Measurements from ENCODE around the gene SH3RF3. TPM values are rescaled to one million over a fixed set of nuclear protein-coding genes. Genes with fewer than 3 reads are reported as not detected.

Gene SH3RF3
- total RNA-seq, 2 donors from 2014 or later = 1.3 to 5.6 TPM

- Histone ChIP-seq H3K36me3 (replicated peaks in 1 of 2; ENCODE audit: insufficient read depth in 1 of 2, low read depth in 2 of 2) (no peaks in the 10 kb centered on the region), H3K27ac (no peak overlapping the region), H3K4me3 (no peak overlapping the region), H3K27me3 (no peaks in the 10 kb centered on the region), H3K4me1 (no peaks in the 10 kb centered on the region), H3K9me3 (no peaks in the 10 kb centered on the region)
- ATAC-seq (no peak), DNase-seq (no peak)
- TF ChIP-seq CTCF (IDR thresholded peaks at IDR 0.05) (no peak), POLR2A (IDR thresholded peaks at IDR 0.05) (no peak)
- intact Hi-C loops (cut with DNase I) = no loop called here
- 80 to 82% methylated on average over 15 of the region's 15 CpGs for WGBS, 2 donors
These were observed 324.5 kb downstream of the SH3RF3 start for GRCh38 chr2:109453371-109453995.

GRCh38 chr2:109454304-109454703 is 325.3 kb downstream of the SH3RF3 start:
- no peak for DNase-seq
- H3K27ac ChIP-seq = no peak overlapping the region
- no peak overlapping the region for H3K4me3 ChIP-seq
- intact Hi-C loops (cut with DNase I) = no loop called here
- no peaks in the 10 kb centered on the region for H3K4me1 ChIP-seq
- no peaks in the 10 kb centered on the region for H3K27me3 ChIP-seq
- ATAC-seq = no peak
- no peaks in the 10 kb centered on the region for H3K36me3 ChIP-seq (replicated peaks in 1 of 2; ENCODE audit: insufficient read depth in 1 of 2, low read depth in 2 of 2)
- no peak for TF ChIP-seq POLR2A (IDR thresholded peaks at IDR 0.05)
- TF ChIP-seq CTCF (IDR thresholded peaks at IDR 0.05) = no peak
- WGBS, 2 donors = 80 to 85% methylated on average over 1 to 6 of the region's 6 CpGs
- no peaks in the 10 kb centered on the region for H3K9me3 ChIP-seq

- H3K36me3 ChIP-seq (replicated peaks in 1 of 2; ENCODE audit: insufficient read depth in 1 of 2, low read depth in 2 of 2) = no peaks in the 10 kb centered on the region
- no peaks in the 10 kb centered on the region for H3K27me3 ChIP-seq
- no peak for ATAC-seq
- TF ChIP-seq CTCF (IDR thresholded peaks at IDR 0.05) = no peak
- TF ChIP-seq POLR2A (IDR thresholded peaks at IDR 0.05) = no peak
- H3K4me3 ChIP-seq = no peak overlapping the region
- WGBS, 2 donors = 71 to 81% methylated on average over 7 of the region's 7 CpGs
- no peak overlapping the region for H3K27ac ChIP-seq
- intact Hi-C loops (cut with DNase I) = no loop called here
- no peaks in the 10 kb centered on the region for H3K4me1 ChIP-seq
- no peaks in the 10 kb centered on the region for H3K9me3 ChIP-seq
- no peak for DNase-seq
These were observed 325.9 kb downstream of the SH3RF3 start for GRCh38 chr2:109454765-109455394.

GRCh38 chr2:109455731-109456691 is 327.0 kb downstream of the SH3RF3 start:
- Histone ChIP-seq H3K36me3 (replicated peaks in 1 of 2; ENCODE audit: insufficient read depth in 1 of 2, low read depth in 2 of 2) (no peaks in the 10 kb centered on the region), H3K4me1 (no peaks in the 10 kb centered on the region), H3K9me3 (no peaks in the 10 kb centered on the region), H3K4me3 (no peak overlapping the region), H3K27ac (no peak overlapping the region), H3K27me3 (no peaks in the 10 kb centered on the region)
- DNase-seq (no peak), ATAC-seq (no peak)
- 74 to 77% methylated on average over 13 to 21 of the region's 21 CpGs for WGBS, 2 donors
- no peak for TF ChIP-seq CTCF (IDR thresholded peaks at IDR 0.05)
- no peak for TF ChIP-seq POLR2A (IDR thresholded peaks at IDR 0.05)
- intact Hi-C loops (cut with DNase I) = no loop called here
